Osteoblast (primary cell): ENCODE data around the gene KIAA0319L. TPM values are rescaled to one million over a fixed set of nuclear protein-coding genes. Genes with fewer than 3 reads are reported as not detected.
A peak's percentile ranks its signal among the peaks of the same experiment; 100 is the strongest.

Experiments used
- DNase-seq: peaks from one replicate; pipeline ENCODE4 v3.0.0; 2011; ENCODE audit warnings: low spot score, mixed read lengths; ENCODE audit not compliant: insufficient read length; ENCODE audit errors: missing footprints
- H2AFZ ChIP-seq: 2 replicates; pipeline ENCODE4 v1.6.0; 2011; ENCODE audit warnings: mild to moderate bottlenecking, low read length
- H3K27ac ChIP-seq: 2 replicates; pipeline ENCODE4 v1.5.1; 2011; ENCODE audit warnings: mild to moderate bottlenecking, low read depth, low read length, moderate library complexity
- H3K27me3 ChIP-seq: 2 replicates; pipeline ENCODE4 v1.6.0; 2012; ENCODE audit warnings: mild to moderate bottlenecking, control low read depth, inconsistent platforms, low read length, moderate library complexity; ENCODE audit not compliant: insufficient read depth
- H3K36me3 ChIP-seq: 2 replicates; pipeline ENCODE4 v1.5.1; 2011; ENCODE audit warnings: mild to moderate bottlenecking, low read length, control low read depth, moderate library complexity; ENCODE audit not compliant: insufficient read depth
- H3K4me1 ChIP-seq: 2 replicates; pipeline ENCODE4 v1.5.1; 2011; ENCODE audit warnings: mild to moderate bottlenecking, low read length, control low read depth, moderate library complexity; ENCODE audit not compliant: insufficient read depth
- H3K4me2 ChIP-seq: 2 replicates; pipeline ENCODE4 v1.6.0; 2011; ENCODE audit warnings: mild to moderate bottlenecking, low read length; ENCODE audit not compliant: insufficient read depth
- H3K4me3 ChIP-seq: fragments of 200-600 bp; sonication (generic); 3 replicates; pipeline ENCODE4 v1.5.1; 2012; ENCODE audit warnings: mild to moderate bottlenecking, low read length, inconsistent platforms; ENCODE audit not compliant: insufficient read depth
- H3K79me2 ChIP-seq: 2 replicates; pipeline ENCODE4 v1.6.0; 2012; ENCODE audit warnings: mild to moderate bottlenecking, low read length, control low read depth, inconsistent platforms; ENCODE audit not compliant: insufficient read depth
- H3K9me3 ChIP-seq: 2 replicates; pipeline ENCODE4 v1.5.1; 2011; ENCODE audit warnings: low read depth, low read length, control low read depth
- H4K20me1 ChIP-seq: 2 replicates; pipeline ENCODE4 v1.6.0; 2012; ENCODE audit warnings: mild to moderate bottlenecking, low read length, control low read depth; ENCODE audit not compliant: insufficient read depth
- total RNA-seq: library from RNA; depleted of rRNA; stranded (reverse); fragments of >200 nt; gene quantifications from 2 replicates; pipeline ENCODE4 v1.2.3, GENCODE V29; 2012
- TF ChIP-seq, protein P1 (sequence below): IDR thresholded peaks from 2 replicates; pipeline ENCODE4 v1.5.1; 2011; ENCODE audit warnings: mild to moderate bottlenecking, low read depth, low read length, moderate library complexity; ENCODE audit errors: extremely low read depth

Gene KIAA0319L
- total RNA-seq, 1 donor = 44.9 TPM

DNA sequence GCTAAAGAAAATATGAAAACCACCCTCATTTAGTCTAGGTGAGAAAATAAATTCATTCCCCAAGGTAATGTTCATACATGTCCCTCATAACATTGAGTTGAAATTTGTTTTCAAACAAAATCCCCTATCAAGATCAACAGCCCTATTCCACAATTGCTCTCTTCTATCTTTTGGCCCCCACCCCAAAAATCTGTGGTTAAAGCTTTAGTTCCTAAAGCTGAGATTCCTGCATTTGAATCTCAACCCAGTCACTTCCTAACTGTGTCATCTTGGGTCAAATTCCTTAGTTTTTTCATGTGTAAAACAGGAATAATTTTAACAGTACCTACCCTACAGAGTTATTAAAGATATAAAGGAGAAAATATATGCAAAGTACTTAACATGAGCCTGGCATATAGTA lies 22.0 kb downstream of the KIAA0319L start:
- H3K4me3 ChIP-seq = no peak overlapping the region
- H3K27ac ChIP-seq = no peak overlapping the region
- TF ChIP-seq, protein P1, sequence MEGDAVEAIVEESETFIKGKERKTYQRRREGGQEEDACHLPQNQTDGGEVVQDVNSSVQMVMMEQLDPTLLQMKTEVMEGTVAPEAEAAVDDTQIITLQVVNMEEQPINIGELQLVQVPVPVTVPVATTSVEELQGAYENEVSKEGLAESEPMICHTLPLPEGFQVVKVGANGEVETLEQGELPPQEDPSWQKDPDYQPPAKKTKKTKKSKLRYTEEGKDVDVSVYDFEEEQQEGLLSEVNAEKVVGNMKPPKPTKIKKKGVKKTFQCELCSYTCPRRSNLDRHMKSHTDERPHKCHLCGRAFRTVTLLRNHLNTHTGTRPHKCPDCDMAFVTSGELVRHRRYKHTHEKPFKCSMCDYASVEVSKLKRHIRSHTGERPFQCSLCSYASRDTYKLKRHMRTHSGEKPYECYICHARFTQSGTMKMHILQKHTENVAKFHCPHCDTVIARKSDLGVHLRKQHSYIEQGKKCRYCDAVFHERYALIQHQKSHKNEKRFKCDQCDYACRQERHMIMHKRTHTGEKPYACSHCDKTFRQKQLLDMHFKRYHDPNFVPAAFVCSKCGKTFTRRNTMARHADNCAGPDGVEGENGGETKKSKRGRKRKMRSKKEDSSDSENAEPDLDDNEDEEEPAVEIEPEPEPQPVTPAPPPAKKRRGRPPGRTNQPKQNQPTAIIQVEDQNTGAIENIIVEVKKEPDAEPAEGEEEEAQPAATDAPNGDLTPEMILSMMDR = no peak
- H3K27me3 ChIP-seq = no peaks in the 10 kb centered on the region
- no peaks in the 10 kb centered on the region for H3K36me3 ChIP-seq
- H2AFZ ChIP-seq = no peak overlapping the region
- H3K9me3 ChIP-seq = no peaks in the 10 kb centered on the region
- no peak overlapping the region for H3K4me2 ChIP-seq
- DNase-seq = no peak
- peaks cover 18% of the 10 kb centered on the region for H4K20me1 ChIP-seq
- H3K79me2 ChIP-seq = peaks cover 47% of the 10 kb centered on the region
- peaks cover 45% of the 10 kb centered on the region for H3K4me1 ChIP-seq

DNA sequence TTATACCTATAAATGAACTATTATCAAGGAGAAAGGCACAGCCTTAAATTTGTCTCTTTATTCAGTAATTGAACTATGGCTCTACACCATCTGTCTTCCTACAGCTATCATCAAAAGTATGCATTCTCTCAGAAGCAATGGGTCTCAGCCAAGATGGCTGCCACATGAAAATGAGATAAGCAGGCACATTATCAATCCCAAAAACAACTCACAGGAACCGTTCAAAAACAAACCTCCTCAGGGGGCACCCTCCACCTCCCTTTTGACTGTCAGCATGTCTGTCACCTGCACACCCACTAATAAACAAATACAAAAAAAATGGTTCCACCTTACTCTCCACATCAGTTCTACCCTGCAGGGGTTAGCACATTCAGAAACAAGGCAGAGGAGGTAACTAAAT lies 23.6 kb downstream of the KIAA0319L start:
- Histone ChIP-seq H3K9me3 (no peaks in the 10 kb centered on the region), H3K36me3 (no peaks in the 10 kb centered on the region), H4K20me1 (peaks cover 5% of the 10 kb centered on the region), H3K4me2 (no peak overlapping the region), H3K27ac (no peak overlapping the region), H3K4me3 (no peak overlapping the region), H3K79me2 (peaks cover 42% of the 10 kb centered on the region), H3K27me3 (no peaks in the 10 kb centered on the region), H3K4me1 (peaks cover 28% of the 10 kb centered on the region), H2AFZ (no peak overlapping the region)
- no peak for DNase-seq
- TF ChIP-seq, protein P1 = no peak

DNA sequence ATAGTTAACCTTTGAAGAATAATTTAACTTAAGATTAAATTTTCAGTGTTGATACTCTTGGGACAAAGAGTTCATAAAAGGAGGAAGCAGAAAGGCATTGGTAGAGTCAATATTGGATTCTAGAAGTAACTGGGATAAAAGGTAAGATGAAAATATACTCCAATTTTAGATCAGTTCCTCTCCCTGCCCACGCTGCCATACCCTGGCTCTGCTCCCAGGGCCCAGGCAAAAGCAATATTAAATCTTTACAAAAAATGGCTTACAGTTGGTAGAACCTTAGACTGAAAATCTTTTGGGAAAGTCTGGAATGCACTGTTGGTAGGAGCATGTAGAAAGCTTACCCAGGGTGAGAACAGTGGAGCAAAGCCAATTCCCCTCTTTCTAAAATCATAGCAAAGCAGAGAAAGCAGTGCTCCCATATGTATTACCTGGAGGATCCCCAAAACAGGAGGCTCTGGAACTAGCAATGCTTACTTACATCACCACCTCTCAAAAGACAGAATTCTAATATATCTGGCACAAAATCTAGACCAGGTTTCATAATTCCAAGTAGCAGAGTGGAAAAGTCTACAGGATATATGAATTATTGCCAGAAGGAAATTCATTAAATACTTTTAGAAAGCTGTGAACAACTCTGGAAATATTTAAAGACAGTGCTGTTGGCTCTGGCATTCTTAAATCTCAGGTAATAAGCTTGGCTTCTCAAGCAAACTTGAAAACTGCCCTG lies 24.5 kb downstream of the KIAA0319L start:
- TF ChIP-seq, protein P1 = no peak
- peaks cover 42% of the 10 kb centered on the region for H3K79me2 ChIP-seq
- H3K9me3 ChIP-seq = no peaks in the 10 kb centered on the region
- no peak overlapping the region for H3K4me2 ChIP-seq
- peaks cover 5% of the 10 kb centered on the region for H4K20me1 ChIP-seq
- H3K27me3 ChIP-seq = no peaks in the 10 kb centered on the region
- H2AFZ ChIP-seq = no peak overlapping the region
- no peak overlapping the region for H3K4me3 ChIP-seq
- H3K4me1 ChIP-seq = peaks cover 19% of the 10 kb centered on the region
- no peaks in the 10 kb centered on the region for H3K36me3 ChIP-seq
- H3K27ac ChIP-seq = no peak overlapping the region
- peak; percentile 47 for DNase-seq

DNA sequence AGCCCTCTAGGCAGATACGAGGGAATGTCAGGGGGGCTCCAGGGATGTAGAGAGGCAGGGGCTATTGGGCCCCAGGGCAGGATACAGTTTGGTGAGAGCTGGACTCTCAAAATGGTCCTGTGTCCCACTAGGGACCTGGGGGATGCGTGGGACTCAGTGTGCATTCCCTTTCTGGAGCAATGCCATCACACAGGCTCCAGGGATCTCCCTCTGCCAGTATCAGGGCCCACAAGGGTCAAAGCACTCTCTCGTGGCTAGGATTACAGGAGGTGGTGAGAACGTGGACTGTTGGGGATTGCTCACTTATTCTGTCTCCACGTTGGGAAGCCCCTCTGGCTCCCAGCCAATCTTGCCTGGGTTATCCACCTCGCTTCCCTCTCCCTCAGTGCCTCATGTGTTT lies 25.8 kb downstream of the KIAA0319L start:
- no peaks in the 10 kb centered on the region for H3K36me3 ChIP-seq
- H3K79me2 ChIP-seq = peaks cover 33% of the 10 kb centered on the region
- no peak for DNase-seq
- no peaks in the 10 kb centered on the region for H3K27me3 ChIP-seq
- H3K4me1 ChIP-seq = peaks cover 8% of the 10 kb centered on the region
- H3K4me2 ChIP-seq = no peak overlapping the region
- H3K4me3 ChIP-seq = no peak overlapping the region
- H2AFZ ChIP-seq = no peak overlapping the region
- H3K27ac ChIP-seq = no peak overlapping the region
- TF ChIP-seq, protein P1 = no peak
- H4K20me1 ChIP-seq = peaks cover 3% of the 10 kb centered on the region
- H3K9me3 ChIP-seq = no peaks in the 10 kb centered on the region
